Body of pancreas (tissue), 4 donors: ENCODE results near the gene MESP1. TPM values are rescaled to one million over a fixed set of nuclear protein-coding genes. Genes with fewer than 3 reads are reported as not detected.
A peak's percentile ranks its signal among the peaks of the same experiment; 100 is the strongest.

Source experiments
- ATAC-seq: fragments of 150-250 bp; one replicate; pipeline ENCODE4 v1.9.1; 2016
- DNase-seq, 4 donors: peaks; one replicate each; pipeline ENCODE4 v3.0.0-alpha.2; 2019
- H3K27ac ChIP-seq, 4 donors: fragments of 200-600 bp; sonication (generic); 1 replicate in 3 of 4; 2 replicates in 1 of 4; pipeline versions ENCODE4 v1.5.1 to v1.6.1; 2016 to 2019; ENCODE audit warnings: mild to moderate bottlenecking in 1 of 4, mixed read lengths in 1 of 4, moderate library complexity in 1 of 4
- H3K27me3 ChIP-seq, 2 donors: fragments of 200-600 bp; sonication (generic); one replicate each; pipeline ENCODE4 v1.6.0; 2016; ENCODE audit warnings: mild to moderate bottlenecking in 1 of 2
- H3K36me3 ChIP-seq, 2 donors: fragments of 200-600 bp; sonication (generic); replicated peaks in 1 of 2; 2 replicates each; pipeline ENCODE4 v1.5.1; 2016; ENCODE audit warnings: low read depth in 2 of 2; ENCODE audit not compliant: insufficient read depth in 1 of 2
- H3K4me1 ChIP-seq: fragments of 200-600 bp; sonication (generic); one replicate; pipeline ENCODE4 v1.6.0; 2016
- H3K4me3 ChIP-seq, 2 donors: fragments of 200-600 bp; sonication (generic); 1 replicate in 1 of 2; 2 replicates in 1 of 2; pipeline ENCODE4 v1.5.1; 2016 to 2019
- H3K9me3 ChIP-seq, 3 donors: fragments of 200-600 bp; sonication (generic); 1 replicate in 2 of 3; 2 replicates in 1 of 3; pipeline ENCODE4 v1.5.1; 2016
- POLR2A ChIP-seq, 3 donors: fragments of 450-650 bp; IDR thresholded peaks; one replicate each; pipeline ENCODE4 v1.6.1; 2016; ENCODE audit warnings: antibody characterized with exemption in 3 of 3, mild to moderate bottlenecking in 2 of 3
- WGBS, 2 donors: methylation state at CpG; one replicate each; pipeline ENCODE4 v1.1.5; 2017; 5-methylcytosine and 5-hydroxymethylcytosine counted together
- intact Hi-C: fragments of 100-400 bp; cut with DNase I; formaldehyde crosslinking; loops from one replicate; pipeline ENCODE4 v1.15.1; 2023
- total RNA-seq, 2 donors: library from RNA; depleted of rRNA; stranded (reverse); fragments of >200 nt; gene quantifications; one replicate each; pipeline ENCODE4 v1.1.0, GENCODE V29; 2016
- TF ChIP-seq, protein P1 (sequence below), 7 experiments: fragments of 450-650 bp in 4 of 7; fragments of 200-600 bp in 3 of 7; sonication (generic) in 3 of 7; IDR thresholded peaks; one replicate each; pipeline ENCODE4 v1.5.1; 2016 to 2019; ENCODE audit warnings: antibody characterized with exemption in 7 of 7

The MESP1 gene
- total RNA-seq, 2 donors from 2014 or later: 2.1 to 4.3 TPM

DNA sequence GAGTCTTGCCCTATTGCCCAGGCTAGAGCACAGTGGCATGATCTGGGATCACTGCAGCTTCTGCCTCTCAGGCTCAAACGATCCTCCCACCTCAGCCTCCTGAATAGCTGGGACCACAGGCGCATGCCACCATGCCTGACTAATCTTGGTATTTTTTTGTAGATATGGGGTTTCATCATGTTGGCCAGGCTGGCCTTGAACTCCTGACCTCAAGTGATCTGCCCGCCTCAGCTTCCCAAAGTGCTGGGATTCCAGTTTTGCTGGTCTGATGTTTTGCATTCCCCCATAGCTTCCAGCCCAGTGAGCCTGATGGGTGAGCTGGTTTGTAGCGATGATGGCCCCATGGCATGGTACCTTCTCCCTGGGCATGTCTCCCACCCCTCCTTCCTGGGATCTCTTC lies 4.7 kb upstream of the MESP1 start:
- Histone ChIP-seq H3K27ac (no peak overlapping the region), H3K9me3 (no peaks in the 10 kb centered on the region), H3K27me3 (no peaks in the 10 kb centered on the region), H3K4me3 (no peak overlapping the region), H3K4me1 (peaks cover 36% of the 10 kb centered on the region), H3K36me3 (no peaks in the 10 kb centered on the region)
- intact Hi-C loops: no loop called here
- no peak for DNase-seq
- WGBS, 2 donors: 88 to 91% methylated on average over 4 of the region's 4 CpGs
- no peak for TF ChIP-seq POLR2A (IDR thresholded peaks at IDR 0.05)
- TF ChIP-seq, protein P1, sequence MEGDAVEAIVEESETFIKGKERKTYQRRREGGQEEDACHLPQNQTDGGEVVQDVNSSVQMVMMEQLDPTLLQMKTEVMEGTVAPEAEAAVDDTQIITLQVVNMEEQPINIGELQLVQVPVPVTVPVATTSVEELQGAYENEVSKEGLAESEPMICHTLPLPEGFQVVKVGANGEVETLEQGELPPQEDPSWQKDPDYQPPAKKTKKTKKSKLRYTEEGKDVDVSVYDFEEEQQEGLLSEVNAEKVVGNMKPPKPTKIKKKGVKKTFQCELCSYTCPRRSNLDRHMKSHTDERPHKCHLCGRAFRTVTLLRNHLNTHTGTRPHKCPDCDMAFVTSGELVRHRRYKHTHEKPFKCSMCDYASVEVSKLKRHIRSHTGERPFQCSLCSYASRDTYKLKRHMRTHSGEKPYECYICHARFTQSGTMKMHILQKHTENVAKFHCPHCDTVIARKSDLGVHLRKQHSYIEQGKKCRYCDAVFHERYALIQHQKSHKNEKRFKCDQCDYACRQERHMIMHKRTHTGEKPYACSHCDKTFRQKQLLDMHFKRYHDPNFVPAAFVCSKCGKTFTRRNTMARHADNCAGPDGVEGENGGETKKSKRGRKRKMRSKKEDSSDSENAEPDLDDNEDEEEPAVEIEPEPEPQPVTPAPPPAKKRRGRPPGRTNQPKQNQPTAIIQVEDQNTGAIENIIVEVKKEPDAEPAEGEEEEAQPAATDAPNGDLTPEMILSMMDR (IDR thresholded peaks at IDR 0.05): no peak
- no peak for ATAC-seq

DNA sequence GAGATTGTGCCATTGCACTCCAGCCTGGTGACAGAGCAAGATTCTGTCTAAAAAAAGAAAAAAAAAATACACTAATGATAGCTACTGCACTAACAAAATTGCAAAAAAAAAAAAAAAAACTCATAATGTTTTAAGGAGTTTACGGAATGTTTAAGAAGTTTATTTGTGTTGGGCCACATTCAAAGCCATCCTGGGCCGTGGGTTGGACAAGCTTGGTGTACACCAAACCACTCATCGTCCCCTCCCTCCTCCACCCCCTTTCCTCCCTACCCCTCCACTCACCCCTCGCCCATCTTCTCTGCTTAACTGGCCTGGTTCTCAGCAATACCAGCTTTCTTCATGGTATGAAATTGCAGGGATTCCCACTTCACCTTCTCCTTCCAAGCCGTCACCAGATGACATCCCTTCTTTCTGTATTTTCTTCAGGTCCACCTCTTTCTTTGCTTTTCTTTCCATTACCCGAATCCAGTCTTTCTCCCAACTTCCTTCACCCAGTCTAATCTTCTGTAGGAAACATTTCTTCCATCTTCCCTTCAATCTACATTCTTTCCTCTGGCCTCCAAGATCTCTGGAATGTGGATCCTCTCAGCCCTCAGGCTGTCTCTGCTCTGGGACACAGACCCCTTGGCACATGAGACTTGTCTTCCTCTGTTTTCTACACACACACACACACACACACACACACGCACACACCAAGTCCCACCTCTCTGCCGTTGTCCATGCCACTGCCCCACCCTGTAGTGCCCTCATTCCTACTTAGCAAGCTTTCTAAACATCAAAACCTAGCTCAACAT lies 3.5 kb upstream of the MESP1 start:
- Histone ChIP-seq H3K27ac (no peak overlapping the region), H3K4me3 (no peak overlapping the region), H3K27me3 (no peaks in the 10 kb centered on the region), H3K4me1 (peaks cover 37% of the 10 kb centered on the region), H3K9me3 (no peaks in the 10 kb centered on the region), H3K36me3 (no peaks in the 10 kb centered on the region)
- intact Hi-C loops: no loop called here
- WGBS, 2 donors: 84 to 85% methylated on average over 8 of the region's 8 CpGs
- TF ChIP-seq, protein P1 (IDR thresholded peaks at IDR 0.05): no peak
- TF ChIP-seq POLR2A (IDR thresholded peaks at IDR 0.05): no peak
- ATAC-seq: no peak
- DNase-seq: no peak

DNA sequence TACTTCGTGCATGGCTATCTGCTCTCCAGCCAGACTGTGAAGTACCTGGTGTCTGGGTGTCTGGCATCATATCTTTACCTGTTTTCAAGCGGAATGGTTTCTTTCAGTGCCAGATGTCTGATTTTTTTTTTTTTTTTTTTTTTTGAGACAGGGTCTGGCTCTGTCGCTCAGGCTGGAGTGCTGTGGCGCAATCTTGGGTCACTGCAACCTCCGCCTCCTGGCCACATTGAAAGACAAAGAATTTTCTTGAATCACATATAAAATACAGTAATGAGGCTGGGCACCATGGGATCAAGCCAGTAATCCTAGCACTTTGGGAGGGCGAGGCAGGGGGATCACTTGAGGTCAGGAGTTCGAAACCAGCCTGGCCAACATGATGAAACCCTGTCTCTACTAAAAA lies 2.8 kb upstream of the MESP1 start:
- no peaks in the 10 kb centered on the region for H3K36me3 ChIP-seq
- intact Hi-C loops: no loop called here
- no peak for DNase-seq
- TF ChIP-seq, protein P1 (IDR thresholded peaks at IDR 0.05): no peak
- no peak for TF ChIP-seq POLR2A (IDR thresholded peaks at IDR 0.05)
- 89 to 90% methylated on average over 7 of the region's 7 CpGs for WGBS, 2 donors
- H3K27me3 ChIP-seq: no peaks in the 10 kb centered on the region
- no peak overlapping the region for H3K4me3 ChIP-seq
- H3K9me3 ChIP-seq: no peaks in the 10 kb centered on the region
- no peak for ATAC-seq
- no peak overlapping the region for H3K27ac ChIP-seq
- peaks cover 39% of the 10 kb centered on the region for H3K4me1 ChIP-seq

DNA sequence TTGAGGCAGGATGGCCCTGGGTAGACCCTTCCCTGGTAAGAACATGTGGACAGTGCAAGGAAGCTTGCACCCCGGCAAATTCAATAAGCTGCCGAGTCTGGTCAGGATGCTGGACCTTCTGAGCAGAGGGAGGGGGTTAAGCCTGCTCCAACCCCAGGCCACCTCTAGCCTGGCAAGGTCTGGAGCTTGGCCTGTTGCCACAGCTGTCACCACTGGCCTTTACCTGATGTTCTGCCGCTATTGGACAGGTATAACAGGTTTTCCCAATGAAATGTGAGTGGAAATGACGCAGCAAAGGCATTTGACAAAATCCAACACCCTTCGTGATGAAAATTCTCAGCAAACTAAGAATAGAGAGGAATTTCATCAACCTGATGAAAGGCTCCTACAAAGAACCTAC lies 699 bp upstream of the MESP1 start:
- Histone ChIP-seq H3K36me3 (no peaks in the 10 kb centered on the region), H3K9me3 (no peaks in the 10 kb centered on the region), H3K4me1 (peaks cover 34% of the 10 kb centered on the region), H3K27ac (peak overlapping the region; percentile 34 to 85 (median 79)), H3K4me3 (no peak overlapping the region), H3K27me3 (no peaks in the 10 kb centered on the region)
- intact Hi-C loops: no loop called here
- ATAC-seq (peak; percentile 75), DNase-seq (peak; percentile 91 to 97 (median 95))
- no peak for TF ChIP-seq POLR2A (IDR thresholded peaks at IDR 0.05)
- TF ChIP-seq, protein P1 (IDR thresholded peaks at IDR 0.05): no peak
- WGBS, 2 donors: 27 to 30% methylated on average over 5 of the region's 5 CpGs
